ENCODE measurements around the gene RPH3AL. TPM values are rescaled to one million over a fixed set of nuclear protein-coding genes. Genes with fewer than 3 reads are reported as not detected.

Gene RPH3AL
- total and polyA plus RNA-seq, 2 donors from 2014 or later: 18.1 to 55.9 TPM

DNA sequence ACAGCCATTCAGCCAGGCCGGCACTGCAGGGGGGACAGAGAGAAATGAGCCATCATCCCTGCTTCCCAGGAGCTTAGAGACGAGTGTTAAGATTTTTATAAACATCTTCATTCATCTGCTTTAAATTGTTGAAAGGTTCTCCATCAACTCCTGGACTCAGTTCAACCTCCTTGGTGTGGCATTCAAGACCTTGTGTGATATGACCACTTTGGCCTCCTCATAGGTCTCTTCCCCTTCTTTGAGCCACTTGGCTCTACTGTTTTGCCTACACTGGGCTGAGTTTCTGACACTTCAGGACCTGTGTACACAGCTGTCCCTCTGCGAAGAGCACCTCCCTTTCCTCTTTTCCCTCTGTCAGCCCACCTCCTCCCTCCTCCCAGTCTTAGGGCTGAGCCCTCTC lies 175.5 kb downstream of the RPH3AL start:
- no peak for FAIRE-seq
- H3K4me3 ChIP-seq (ENCODE audit: low read length in 3 of 3): no peak overlapping the region
- H3K9ac ChIP-seq (ENCODE audit: low read length in 3 of 3): no peak overlapping the region
- no peak overlapping the region for H3K27ac ChIP-seq (ENCODE audit: low read depth in 2 of 2, low read length in 2 of 2)
- no peak for DNase-seq
- H3K27me3 ChIP-seq (ENCODE audit: control insufficient read depth, insufficient read depth, low read length): no peaks in the 10 kb centered on the region
- no peaks in the 10 kb centered on the region for H3K9me3 ChIP-seq (ENCODE audit: control insufficient read depth in 2 of 3, insufficient read depth in 1 of 3, low read length in 3 of 3)
- TF ChIP-seq, protein P1, sequence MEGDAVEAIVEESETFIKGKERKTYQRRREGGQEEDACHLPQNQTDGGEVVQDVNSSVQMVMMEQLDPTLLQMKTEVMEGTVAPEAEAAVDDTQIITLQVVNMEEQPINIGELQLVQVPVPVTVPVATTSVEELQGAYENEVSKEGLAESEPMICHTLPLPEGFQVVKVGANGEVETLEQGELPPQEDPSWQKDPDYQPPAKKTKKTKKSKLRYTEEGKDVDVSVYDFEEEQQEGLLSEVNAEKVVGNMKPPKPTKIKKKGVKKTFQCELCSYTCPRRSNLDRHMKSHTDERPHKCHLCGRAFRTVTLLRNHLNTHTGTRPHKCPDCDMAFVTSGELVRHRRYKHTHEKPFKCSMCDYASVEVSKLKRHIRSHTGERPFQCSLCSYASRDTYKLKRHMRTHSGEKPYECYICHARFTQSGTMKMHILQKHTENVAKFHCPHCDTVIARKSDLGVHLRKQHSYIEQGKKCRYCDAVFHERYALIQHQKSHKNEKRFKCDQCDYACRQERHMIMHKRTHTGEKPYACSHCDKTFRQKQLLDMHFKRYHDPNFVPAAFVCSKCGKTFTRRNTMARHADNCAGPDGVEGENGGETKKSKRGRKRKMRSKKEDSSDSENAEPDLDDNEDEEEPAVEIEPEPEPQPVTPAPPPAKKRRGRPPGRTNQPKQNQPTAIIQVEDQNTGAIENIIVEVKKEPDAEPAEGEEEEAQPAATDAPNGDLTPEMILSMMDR (IDR thresholded peaks at IDR 0.05; ENCODE audit: borderline replicate concordance, extremely low read depth, insufficient read depth): no peak
- H3K4me1 ChIP-seq (ENCODE audit: control insufficient read depth in 2 of 3, insufficient read depth in 2 of 3, low read depth in 1 of 3, low read length in 3 of 3): peaks cover 0 to 2% (median 0%) of the 10 kb centered on the region in 3 donors
- intact Hi-C loops (cut with DNase I): no loop called here
- H3K36me3 ChIP-seq (ENCODE audit: control insufficient read depth in 2 of 3, insufficient read depth in 3 of 3, low read length in 3 of 3): no peaks in the 10 kb centered on the region

- H3K9ac ChIP-seq (ENCODE audit: low read length in 3 of 3): no peak overlapping the region
- H3K9me3 ChIP-seq (ENCODE audit: control insufficient read depth in 2 of 3, insufficient read depth in 1 of 3, low read length in 3 of 3): no peaks in the 10 kb centered on the region
- H3K27me3 ChIP-seq (ENCODE audit: control insufficient read depth, insufficient read depth, low read length): no peaks in the 10 kb centered on the region
- H3K4me3 ChIP-seq (ENCODE audit: low read length in 3 of 3): no peak overlapping the region
- DNase-seq (no peak), FAIRE-seq (no peak)
- TF ChIP-seq, protein P1 (IDR thresholded peaks at IDR 0.05; ENCODE audit: borderline replicate concordance, extremely low read depth, insufficient read depth): no peak
- H3K27ac ChIP-seq (ENCODE audit: low read depth in 2 of 2, low read length in 2 of 2): no peak overlapping the region
- H3K36me3 ChIP-seq (ENCODE audit: control insufficient read depth in 2 of 3, insufficient read depth in 3 of 3, low read length in 3 of 3): no peaks in the 10 kb centered on the region
- H3K4me1 ChIP-seq (ENCODE audit: control insufficient read depth in 2 of 3, insufficient read depth in 2 of 3, low read depth in 1 of 3, low read length in 3 of 3): no peaks in the 10 kb centered on the region
- intact Hi-C loops (cut with DNase I): no loop called here
Observed at GRCh38 chr17:173166-173911, 179.3 kb downstream of the RPH3AL start.

GRCh38 chr17:172401-172800 lies 180.2 kb downstream of the RPH3AL start:
- no peaks in the 10 kb centered on the region for H3K36me3 ChIP-seq (ENCODE audit: control insufficient read depth in 2 of 3, insufficient read depth in 3 of 3, low read length in 3 of 3)
- TF ChIP-seq, protein P1 (IDR thresholded peaks at IDR 0.05; ENCODE audit: borderline replicate concordance, extremely low read depth, insufficient read depth): no peak
- H3K27me3 ChIP-seq (ENCODE audit: control insufficient read depth, insufficient read depth, low read length): no peaks in the 10 kb centered on the region
- FAIRE-seq (no peak), DNase-seq (peak in 1 of 5 donors; percentile 56)
- no peak overlapping the region for H3K9ac ChIP-seq (ENCODE audit: low read length in 3 of 3)
- H3K4me1 ChIP-seq (ENCODE audit: control insufficient read depth in 2 of 3, insufficient read depth in 2 of 3, low read depth in 1 of 3, low read length in 3 of 3): no peaks in the 10 kb centered on the region
- intact Hi-C loops (cut with DNase I): no loop called here
- H3K27ac ChIP-seq (ENCODE audit: low read depth in 2 of 2, low read length in 2 of 2): no peak overlapping the region
- H3K4me3 ChIP-seq (ENCODE audit: low read length in 3 of 3): no peak overlapping the region
- no peaks in the 10 kb centered on the region for H3K9me3 ChIP-seq (ENCODE audit: control insufficient read depth in 2 of 3, insufficient read depth in 1 of 3, low read length in 3 of 3)
